Hepatocyte (in vitro differentiated cells): ENCODE data around the gene TCEANC2.

Experiments used
- CTCF ChIP-seq: fragments of 200-600 bp; sonication (generic); IDR thresholded peaks from 2 replicates; pipeline ENCODE4 v1.5.1; 2016; ENCODE audit warnings: antibody characterized with exemption, mild to moderate bottlenecking; ENCODE audit not compliant: poor library complexity
- EZH2 ChIP-seq: fragments of 200-600 bp; sonication (generic); IDR thresholded peaks from 2 replicates; pipeline ENCODE4 v1.6.1; 2016; ENCODE audit warnings: antibody characterized with exemption, mild to moderate bottlenecking, borderline replicate concordance

GRCh38 chr1:54018635-54019034 is 34.8 kb upstream of the TCEANC2 start:
- TF ChIP-seq CTCF (no peak), EZH2 (no peak)
